GM21515 (cell line): Measurements from ENCODE around the gene RXYLT1.

Experiments used
- ATAC-seq: cut with Tn5 transposase; IDR thresholded peaks from one replicate; pipeline ENCODE4 v1.9.1; 2021; ENCODE audit not compliant: unreplicated experiment

The RXYLT1 gene

GRCh38 chr12:63843254-63843720 is 63.6 kb downstream of the RXYLT1 start:
- ATAC-seq = no peak

- peak; percentile 98 for ATAC-seq
Measured at GRCh38 chr12:63843721-63844390, 64.1 kb downstream of the RXYLT1 start.

GRCh38 chr12:63844391-63845341 is 65.0 kb downstream of the RXYLT1 start, which contains the start of gene SRGAP1:
TSS of gene SRGAP1 (plus strand) at chr12:63844700. CDS start at chr12:63844817, 117 bp downstream.
- no peak for ATAC-seq

- ATAC-seq = no peak
Measured at GRCh38 chr12:63845726-63846125, 66.0 kb downstream of the RXYLT1 start.

- ATAC-seq = no peak
Measured at GRCh38 chr12:63846238-63846967, 66.7 kb downstream of the RXYLT1 start.

- no peak for ATAC-seq
Measured at GRCh38 chr12:63848450-63848849, 68.7 kb downstream of the RXYLT1 start.

- ATAC-seq = no peak
Measured at GRCh38 chr12:63849106-63849620, 69.5 kb downstream of the RXYLT1 start.

- no peak for ATAC-seq
Measured at GRCh38 chr12:63849641-63850040, 69.9 kb downstream of the RXYLT1 start.

- ATAC-seq = no peak
Measured at GRCh38 chr12:63853978-63854377, 74.3 kb downstream of the RXYLT1 start.

- no peak for ATAC-seq
Measured at GRCh38 chr12:63855299-63855698, 75.6 kb downstream of the RXYLT1 start.

GRCh38 chr12:63857771-63858670 is 78.3 kb downstream of the RXYLT1 start:
- ATAC-seq = no peak
